Umbilical cord (tissue), 2 donors: ENCODE measurements around the gene CARM1. TPM values are rescaled to one million over a fixed set of nuclear protein-coding genes. Genes with fewer than 3 reads are reported as not detected.

Experiments
- DNase-seq: peaks from one replicate; pipeline ENCODE4 v3.0.0-alpha.2; 2015; ENCODE audit warnings: low spot score
- total RNA-seq: library from RNA; depleted of rRNA; stranded (reverse); fragments of >200 nt; gene quantifications from one replicate; pipeline ENCODE4 v1.2.3, GENCODE V29; 2014; ENCODE audit warnings: low replicate concordance; ENCODE audit not compliant: insufficient read depth

Gene CARM1
- total RNA-seq, 1 donor from 2014 or later = 17.8 TPM

DNA sequence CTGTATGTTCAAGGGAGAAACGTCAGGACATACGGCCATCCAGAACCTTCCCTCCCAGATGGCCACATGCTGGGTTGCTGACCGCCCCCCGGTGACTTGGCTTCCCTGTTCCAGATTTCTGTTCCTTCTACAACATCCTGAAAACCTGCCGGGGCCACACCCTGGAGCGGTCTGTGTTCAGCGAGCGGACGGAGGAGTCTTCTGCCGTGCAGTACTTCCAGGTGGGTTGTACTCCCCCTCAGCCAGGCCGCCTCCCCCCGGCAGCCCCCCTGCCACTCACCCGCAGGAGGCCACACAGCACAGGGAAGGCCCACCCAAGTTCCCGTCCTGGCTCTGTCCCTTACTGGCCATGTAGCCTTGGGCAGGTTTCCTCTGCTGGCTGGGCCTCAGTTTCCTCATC, 36.6 kb downstream of the CARM1 start:
- DNase-seq = no peak

DNA sequence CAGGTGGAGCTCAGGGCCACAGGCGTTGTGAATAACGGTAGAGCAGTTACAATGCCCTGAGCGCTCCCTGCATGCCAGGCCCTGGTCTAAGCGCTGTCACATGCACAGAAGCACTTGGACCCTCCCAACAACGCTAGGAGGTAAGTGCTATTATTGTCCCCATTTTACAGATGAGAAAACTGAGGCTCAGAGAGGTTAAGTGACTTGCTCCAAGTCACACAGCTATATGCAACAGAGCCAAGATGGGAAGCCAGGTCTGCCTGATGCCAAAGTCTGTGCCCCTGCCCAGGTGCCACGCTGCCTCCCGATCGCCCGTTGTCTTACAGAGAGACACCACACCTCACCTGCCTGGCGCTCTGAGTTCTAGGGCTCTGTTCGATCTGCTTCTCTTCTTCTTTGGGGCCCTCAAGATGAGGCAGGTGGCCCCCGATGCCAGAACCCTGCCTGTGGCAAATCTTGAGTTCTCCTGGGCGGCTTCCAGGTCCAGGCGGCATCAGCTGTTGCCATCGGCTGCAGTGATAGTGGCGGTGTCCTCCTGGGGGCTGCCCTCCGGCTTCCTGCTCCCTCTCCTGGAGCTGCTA, 37.1 kb downstream of the CARM1 start:
- no peak for DNase-seq

DNA sequence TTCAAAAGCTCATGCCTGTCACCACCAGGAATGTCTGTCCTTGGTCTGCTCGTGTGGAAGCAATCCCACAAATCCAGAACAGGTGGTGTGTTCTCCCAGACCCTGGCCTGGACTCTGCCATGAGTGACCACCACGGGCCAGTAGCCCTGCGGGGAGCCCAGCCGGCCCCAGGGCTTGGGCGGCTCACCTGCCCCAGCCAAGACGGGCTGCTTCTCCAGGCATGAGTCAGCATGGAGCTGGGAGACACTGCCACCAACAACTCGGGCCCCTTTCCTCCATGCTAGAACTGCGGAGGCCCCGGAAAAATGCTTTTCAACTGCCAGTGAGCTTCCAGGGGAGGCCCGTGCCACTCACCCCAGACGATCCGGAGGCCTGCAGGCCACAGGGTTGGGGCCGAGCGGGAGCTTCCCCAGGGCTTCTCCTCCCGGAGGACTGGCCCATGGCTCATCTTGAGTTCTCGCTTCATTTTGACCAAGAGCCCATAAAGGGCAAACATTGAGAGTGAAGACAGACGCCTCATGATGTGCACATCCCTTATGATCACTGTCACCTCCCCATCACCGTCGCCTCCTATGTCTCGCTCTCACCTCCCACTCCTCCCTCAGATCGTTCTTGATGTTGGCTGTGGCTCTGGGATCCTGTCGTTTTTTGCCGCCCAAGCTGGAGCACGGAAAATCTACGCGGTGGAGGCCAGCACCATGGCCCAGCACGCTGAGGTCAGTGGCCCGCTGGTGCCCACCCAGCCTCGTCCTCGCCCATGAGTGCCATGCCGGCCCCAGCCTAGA, 40.4 kb downstream of the CARM1 start:
- no peak for DNase-seq

GRCh38 chr19:10912619-10913018, 41.3 kb downstream of the CARM1 start:
- DNase-seq = no peak

- no peak for DNase-seq
Measured at GRCh38 chr19:10913716-10914340, 42.5 kb downstream of the CARM1 start.

GRCh38 chr19:10915130-10916091, 44.1 kb downstream of the CARM1 start:
- peak; percentile 45 for DNase-seq

DNA sequence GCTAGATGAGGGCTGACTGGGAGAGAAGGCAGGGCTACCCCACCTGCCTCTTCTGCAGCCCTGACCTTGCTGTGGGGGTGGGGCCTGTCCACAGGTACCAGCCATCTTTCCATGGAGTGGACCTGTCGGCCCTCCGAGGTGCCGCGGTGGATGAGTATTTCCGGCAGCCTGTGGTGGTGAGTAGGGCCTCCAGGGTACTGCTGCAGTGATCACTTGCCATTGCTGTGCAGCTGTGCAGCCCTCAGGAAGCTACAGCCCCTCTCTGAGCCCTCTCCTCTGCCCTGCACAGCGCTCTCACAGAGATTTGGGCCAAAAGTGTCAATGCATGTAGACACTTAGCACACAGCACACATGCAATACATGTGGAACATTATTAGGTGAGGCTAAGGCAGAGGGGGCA, 45.2 kb downstream of the CARM1 start:
- no peak for DNase-seq

GRCh38 chr19:10918359-10918758, 47.0 kb downstream of the CARM1 start:
- no peak for DNase-seq

GRCh38 chr19:10919352-10920287, 48.3 kb downstream of the CARM1 start:
- no peak for DNase-seq

DNA sequence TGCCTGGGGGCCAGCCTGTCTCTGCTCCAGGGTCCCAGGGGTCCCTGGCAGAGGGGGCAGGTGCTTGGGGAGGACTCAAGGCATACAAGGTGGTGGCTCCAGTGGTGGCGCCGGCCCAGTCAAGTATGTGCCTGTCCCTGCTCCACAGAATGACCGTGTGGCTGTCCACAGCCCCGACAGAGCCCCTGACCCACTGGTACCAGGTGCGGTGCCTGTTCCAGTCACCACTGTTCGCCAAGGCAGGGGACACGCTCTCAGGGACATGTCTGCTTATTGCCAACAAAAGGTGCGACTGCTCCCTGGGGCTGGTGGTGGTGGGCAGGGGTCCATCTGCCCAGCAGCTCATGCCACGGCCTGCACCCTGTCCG, 48.9 kb downstream of the CARM1 start:
- DNase-seq = no peak

- DNase-seq = no peak
Measured at GRCh38 chr19:10920781-10921180, 49.4 kb downstream of the CARM1 start.

GRCh38 chr19:10921199-10921909, 50.0 kb downstream of the CARM1 start:
- DNase-seq = no peak

DNA sequence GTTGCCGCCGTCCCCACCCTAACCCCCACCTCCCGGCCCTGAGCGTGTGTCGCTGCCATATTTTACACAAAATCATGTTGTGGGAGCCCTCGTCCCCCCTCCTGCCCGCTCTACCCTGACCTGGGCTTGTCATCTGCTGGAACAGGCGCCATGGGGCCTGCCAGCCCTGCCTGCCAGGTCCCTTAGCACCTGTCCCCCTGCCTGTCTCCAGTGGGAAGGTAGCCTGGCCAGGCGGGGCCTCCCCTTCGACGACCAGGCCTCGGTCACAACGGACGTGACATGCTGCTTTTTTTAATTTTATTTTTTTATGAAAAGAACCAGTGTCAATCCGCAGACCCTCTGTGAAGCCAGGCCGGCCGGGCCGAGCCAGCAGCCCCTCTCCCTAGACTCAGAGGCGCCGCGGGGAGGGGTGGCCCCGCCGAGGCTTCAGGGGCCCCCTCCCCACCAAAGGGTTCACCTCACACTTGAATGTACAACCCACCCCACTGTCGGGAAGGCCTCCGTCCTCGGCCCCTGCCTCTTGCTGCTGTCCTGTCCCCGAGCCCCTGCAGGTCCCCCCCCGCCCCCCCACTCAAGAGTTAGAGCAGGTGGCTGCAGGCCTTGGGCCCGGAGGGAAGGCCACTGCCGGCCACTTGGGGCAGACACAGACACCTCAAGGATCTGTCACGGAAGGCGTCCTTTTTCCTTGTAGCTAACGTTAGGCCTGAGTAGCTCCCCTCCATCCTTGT, 50.7 kb downstream of the CARM1 start:
- no peak for DNase-seq

DNA sequence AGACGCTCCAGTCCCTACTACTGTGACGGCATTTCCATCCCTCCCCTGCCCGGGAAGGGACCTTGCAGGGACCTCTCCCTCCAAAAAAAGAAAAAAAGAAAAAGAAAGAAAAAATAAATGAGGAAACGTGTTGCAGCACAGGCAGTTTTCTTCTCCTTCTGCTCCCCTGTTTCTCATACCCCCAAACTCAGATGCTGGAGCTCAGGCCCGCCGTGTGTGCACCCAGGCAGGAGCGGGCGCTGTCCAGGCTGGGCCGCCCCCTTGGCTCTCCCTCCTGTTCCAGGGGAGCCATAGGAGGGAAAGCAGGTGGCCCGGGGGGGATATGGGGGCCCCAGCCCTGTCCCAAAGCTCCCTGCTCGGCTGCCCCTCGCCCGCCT, 51.3 kb downstream of the CARM1 start:
- DNase-seq = no peak

DNA sequence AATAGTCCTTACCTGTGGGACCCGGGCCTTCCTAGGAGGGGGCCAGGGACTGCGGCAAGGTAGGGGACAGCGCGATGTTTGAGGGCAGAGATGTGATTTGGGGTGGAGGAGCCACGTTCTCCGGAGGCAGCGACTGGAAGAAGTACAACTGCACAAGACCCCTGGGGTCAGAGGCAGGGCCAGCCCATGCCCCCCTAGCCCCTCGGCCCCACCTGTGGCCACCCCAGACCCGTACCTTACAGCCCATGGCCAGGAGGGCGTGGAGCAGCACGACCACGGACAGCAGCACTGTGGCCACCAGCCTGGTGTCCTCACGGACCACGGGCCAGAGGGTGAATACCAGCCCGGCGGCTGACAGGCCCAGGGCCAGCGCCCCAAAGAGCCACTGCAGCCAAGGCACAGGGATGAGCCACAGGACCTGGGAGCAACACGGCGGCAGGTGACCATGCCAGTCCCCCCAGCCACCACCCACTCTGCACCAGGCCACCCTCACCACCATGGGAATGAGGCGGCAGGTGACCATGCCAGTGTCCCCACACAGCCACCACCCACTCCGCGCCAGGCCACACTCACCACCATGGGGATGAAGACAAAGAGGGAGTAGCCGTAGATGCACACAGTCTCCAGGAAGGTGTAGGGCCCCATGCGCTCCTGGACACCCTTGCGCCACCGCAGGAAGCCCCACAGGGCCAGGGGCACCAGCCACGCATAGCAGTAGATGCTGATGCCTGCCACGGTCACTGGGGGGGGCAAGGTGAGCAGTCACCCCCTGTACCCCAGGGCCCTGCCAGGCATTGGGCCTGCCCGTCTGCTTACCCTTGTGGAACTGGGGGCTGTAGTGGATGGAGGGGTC, 52.1 kb downstream of the CARM1 start:
- no peak for DNase-seq

GRCh38 chr19:10924597-10924996, 53.2 kb downstream of the CARM1 start:
- no peak for DNase-seq

DNA sequence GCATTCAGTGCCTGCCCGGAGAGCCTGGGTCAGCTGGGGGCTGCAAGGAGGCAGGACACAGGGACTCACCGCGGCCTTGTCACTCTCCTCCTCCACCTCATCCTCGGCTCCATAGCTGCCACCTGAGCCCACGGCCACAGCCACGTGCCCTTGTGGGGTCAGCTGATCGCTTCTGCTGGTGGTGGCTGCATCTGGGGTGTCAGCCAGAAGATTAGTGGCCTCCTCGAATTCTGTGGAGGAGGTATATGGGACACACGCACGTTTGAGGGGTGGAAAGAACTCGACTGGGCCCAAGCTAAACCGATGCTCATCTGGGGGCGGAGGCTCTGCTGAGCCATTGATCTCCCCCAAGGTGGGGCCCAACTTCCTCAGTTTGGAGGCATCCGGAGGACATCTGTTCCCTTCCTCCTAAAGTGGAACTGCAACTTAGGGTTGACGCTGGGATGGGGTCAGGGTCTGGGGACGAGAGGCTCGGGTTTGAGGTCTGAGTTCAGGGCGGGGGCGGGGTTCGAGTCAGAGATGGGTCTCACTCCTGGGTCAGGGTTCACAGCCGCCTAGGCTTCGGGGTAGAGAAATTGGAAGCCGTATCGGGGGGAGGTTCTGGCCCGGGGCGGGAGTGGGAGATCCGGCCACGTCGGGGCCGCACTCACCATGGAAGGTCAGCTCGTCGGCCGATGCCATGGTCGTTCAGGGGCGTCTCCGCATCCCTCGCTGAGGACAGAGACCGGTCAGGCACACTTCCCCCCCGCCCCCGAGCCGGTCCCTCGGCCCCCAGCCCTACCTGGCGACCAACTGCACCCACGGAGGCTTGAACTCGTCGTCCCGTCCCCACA, 56.6 kb downstream of the CARM1 start:
- DNase-seq = no peak
